Bladder microvascular endothelial cell (primary cell): Measurements from ENCODE around the gene ZNF138. TPM values are rescaled to one million over a fixed set of nuclear protein-coding genes. Genes with fewer than 3 reads are reported as not detected.

Experiments
- total RNA-seq: library from RNA; depleted of rRNA; stranded (reverse); fragments of >200 nt; gene quantifications from 2 replicates; pipeline ENCODE4 v1.2.3, GENCODE V29; 2014

The ZNF138 gene
- 2.8 and 5.5 TPM in 2 replicates for total RNA-seq

GRCh38 chr7:64794171-64794844 lies at the start of gene ZNF138:
ZNF138 (plus strand) TSS chr7:64794428; CDS start chr7:64794569, 141 bp downstream.

Other genes starting within 250 kb of the ZNF138 start
- 6.6 and 15.6 TPM in 2 replicates for gene ZNF680, start 231.4 kb upstream of the ZNF138 start, total RNA-seq
- gene ZNF107, start 128.3 kb upstream of the ZNF138 start, total RNA-seq: 1.5 and 4.9 TPM in 2 replicates
- 3.1 and 8.4 TPM in 2 replicates for gene ZNF273, start 108.8 kb downstream of the ZNF138 start, total RNA-seq
- gene ZNF117, start 196.6 kb downstream of the ZNF138 start, total RNA-seq: 2.4 and 5.8 TPM in 2 replicates
- 5.7 and 10.1 TPM in 2 replicates for gene ERV3-1, start 212.3 kb downstream of the ZNF138 start, total RNA-seq